Retinal pigment epithelial cell (primary cell): ENCODE data around the gene TRIM40.
"Not testable (repeated sequence)": the region's sequence is repeated elsewhere in the genome, so short reads cannot be mapped to it uniquely, and the experiment has no call there.

Source experiments
- DNase-seq: peaks from one replicate; pipeline ENCODE4 v3.0.0-alpha.2; 2010; ENCODE audit warnings: low read depth
- H3K4me3 ChIP-seq: 2 replicates; pipeline ENCODE4 v1.5.1; 2011; ENCODE audit warnings: mild to moderate bottlenecking, low read length, control low read depth, moderate library complexity
- TF ChIP-seq, protein P1 (sequence below): conservative IDR thresholded peaks from 2 replicates; pipeline ENCODE4 v1.5.1; 2011; ENCODE audit warnings: low read depth, low read length, control low read depth, inconsistent platforms

TRIM40 gene

DNA sequence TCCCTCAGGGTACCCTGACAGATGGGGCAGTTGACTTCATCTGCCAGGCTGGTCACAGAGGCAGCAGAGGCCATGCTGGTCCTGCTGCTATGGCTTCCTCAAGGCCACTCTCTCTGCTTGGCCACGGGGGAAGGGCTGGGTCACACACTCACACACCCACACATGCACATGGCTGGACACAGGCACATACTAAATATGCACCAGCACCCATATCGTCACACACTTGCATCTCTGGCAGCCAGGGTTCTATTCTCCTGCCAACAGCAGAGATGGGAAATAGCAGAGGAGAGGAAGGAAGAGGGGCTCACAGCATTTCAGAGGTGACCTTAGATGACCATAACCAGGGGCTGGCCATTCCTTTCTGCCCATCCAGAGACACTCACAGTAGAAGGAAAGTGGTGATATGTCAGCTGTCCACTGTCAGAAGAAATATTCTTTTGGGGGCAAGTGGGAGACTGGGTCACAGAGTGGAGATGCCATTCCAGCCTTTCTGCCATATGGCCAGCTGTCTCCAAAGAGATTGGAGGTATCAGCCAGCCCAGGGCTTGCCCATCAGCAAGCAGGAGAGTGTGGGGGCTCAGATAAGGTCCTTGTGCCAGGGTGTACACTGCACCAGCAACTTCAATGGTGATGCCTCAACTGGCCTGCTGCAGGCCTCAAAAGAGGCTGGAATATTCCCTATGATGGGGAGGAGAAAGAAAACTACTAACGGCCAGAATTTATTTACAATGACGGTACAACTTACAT is 25.0 kb downstream of the TRIM40 start, which contains the start of gene TRIM10:
TRIM10 (minus strand) TSS at position 427 of the 747 bp plus-strand sequence; CDS start at position 74, 353 bp downstream.
- TF ChIP-seq, protein P1, sequence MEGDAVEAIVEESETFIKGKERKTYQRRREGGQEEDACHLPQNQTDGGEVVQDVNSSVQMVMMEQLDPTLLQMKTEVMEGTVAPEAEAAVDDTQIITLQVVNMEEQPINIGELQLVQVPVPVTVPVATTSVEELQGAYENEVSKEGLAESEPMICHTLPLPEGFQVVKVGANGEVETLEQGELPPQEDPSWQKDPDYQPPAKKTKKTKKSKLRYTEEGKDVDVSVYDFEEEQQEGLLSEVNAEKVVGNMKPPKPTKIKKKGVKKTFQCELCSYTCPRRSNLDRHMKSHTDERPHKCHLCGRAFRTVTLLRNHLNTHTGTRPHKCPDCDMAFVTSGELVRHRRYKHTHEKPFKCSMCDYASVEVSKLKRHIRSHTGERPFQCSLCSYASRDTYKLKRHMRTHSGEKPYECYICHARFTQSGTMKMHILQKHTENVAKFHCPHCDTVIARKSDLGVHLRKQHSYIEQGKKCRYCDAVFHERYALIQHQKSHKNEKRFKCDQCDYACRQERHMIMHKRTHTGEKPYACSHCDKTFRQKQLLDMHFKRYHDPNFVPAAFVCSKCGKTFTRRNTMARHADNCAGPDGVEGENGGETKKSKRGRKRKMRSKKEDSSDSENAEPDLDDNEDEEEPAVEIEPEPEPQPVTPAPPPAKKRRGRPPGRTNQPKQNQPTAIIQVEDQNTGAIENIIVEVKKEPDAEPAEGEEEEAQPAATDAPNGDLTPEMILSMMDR = no peak
- no peak for DNase-seq
- H3K4me3 ChIP-seq = no peak within 1 kb of the TSS

DNA sequence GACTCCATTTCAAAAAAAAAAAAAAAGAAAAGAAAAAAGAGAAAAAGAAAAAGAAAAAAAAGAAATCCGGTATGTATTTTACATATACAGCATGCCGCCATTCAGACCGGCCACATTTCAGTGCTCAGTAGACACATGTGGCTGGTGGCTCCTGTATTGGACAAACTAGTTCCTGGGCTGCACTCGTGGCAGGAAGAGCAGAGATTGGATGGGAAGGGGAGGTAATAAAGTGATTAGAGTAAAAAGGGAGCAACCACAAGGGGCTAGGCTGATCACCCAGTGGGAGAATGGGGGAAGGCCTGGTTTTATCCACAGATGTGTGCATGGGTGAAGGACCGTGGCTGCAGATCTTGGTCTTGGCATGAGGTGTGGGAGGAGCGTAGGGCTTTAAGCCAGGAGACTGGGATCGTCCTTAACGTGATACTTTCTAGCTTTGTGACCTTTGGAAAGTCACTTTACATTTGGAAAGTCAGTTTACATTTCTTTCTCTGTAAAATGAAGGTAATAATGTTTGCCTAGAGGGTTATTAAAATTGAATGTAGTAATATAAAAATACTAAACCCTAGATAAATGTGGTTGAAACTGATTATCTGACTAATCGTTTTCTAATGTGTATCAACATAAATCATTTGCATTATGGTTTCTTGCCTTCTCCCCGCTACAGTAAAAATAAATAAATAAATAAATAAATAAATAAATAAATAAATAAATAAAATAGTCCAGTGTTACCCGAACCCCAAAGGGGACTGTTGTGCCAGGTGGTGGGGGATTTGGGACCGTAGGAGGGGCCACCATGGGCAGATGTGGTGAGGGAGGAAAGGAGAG is 26.5 kb downstream of the TRIM40 start:
- TF ChIP-seq, protein P1 = no peak
- H3K4me3 ChIP-seq = no peak overlapping the region
- no peak for DNase-seq

DNA sequence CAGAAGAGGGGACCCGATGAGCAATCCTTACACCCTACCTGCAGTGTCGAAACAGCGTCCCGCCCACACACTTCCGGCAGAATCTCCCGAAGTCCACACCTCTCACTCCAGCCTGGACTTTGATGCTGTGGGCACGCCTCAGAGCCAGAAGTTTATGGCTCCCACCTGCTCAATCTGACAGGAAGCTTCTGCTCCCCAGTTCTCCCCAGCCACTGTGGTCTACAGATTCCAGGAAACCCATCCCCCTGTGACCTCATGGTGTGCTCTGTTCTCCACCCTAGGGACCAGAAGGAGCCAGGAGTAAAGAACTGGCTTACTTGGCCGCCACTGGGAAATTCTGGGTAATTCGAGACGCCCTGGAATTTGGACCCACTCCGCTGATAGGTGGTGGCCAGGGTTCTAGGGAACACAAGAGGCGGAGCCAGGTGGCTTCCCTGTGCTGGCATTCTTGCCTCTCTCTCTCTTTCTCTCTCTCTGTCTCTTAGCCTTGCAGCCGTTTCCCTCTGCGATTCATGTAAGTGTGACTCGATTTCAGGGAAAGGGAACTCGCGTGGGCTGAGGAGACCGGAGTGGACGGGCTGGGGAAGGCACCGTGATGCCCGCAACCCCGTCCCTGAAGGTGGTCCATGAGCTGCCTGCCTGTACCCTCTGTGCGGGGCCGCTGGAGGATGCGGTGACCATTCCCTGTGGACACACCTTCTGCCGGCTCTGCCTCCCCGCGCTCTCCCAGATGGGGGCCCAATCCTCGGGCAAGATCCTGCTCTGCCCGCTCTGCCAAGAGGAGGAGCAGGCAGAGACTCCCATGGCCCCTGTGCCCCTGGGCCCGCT is 27.4 kb downstream of the TRIM40 start, which contains the start of gene TRIM15:
TRIM15 (plus strand) TSS at position 457 of the 828 bp plus-strand sequence; CDS start at position 596, 139 bp downstream.
- DNase-seq = no peak
- TF ChIP-seq, protein P1 = no peak

DNA sequence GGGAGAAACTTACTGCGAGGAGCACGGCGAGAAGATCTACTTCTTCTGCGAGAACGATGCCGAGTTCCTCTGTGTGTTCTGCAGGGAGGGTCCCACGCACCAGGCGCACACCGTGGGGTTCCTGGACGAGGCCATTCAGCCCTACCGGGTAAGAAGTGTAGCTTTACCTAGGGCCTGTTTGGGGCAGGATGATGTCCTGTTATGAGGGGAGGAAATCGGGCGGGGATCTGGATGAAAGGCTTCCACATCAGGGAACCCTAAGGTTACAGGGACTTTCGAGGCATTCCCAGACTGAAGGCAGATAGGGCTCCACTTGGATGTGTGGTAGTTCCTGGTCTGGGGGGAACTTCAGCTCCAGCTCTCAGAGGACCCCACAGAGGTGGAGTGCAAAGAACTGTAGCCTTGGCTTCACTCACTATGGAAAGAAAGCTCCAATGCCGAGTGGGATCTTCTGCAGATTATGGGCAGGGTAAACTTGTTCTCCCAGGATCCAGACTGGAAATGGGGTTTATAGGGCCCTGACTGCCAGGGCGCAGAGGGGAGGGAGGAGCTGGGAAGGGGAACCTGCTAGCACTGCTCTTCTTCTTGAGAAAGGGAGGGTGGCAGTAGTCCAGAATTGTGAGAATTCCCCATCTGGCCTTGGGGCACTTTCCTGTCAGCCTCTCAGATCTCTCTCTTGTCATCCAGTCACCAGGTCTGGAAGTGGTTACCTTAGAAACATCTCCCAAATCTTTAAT is 28.1 kb downstream of the TRIM40 start:
- TF ChIP-seq, protein P1 = no peak
- no peak overlapping the region for H3K4me3 ChIP-seq
- no peak for DNase-seq

More for the DNA sequence above, 27.4 kb downstream of the TRIM40 start, which contains the start of gene TRIM15:
- H3K4me3 ChIP-seq = no peak within 1 kb of the TSS

DNA sequence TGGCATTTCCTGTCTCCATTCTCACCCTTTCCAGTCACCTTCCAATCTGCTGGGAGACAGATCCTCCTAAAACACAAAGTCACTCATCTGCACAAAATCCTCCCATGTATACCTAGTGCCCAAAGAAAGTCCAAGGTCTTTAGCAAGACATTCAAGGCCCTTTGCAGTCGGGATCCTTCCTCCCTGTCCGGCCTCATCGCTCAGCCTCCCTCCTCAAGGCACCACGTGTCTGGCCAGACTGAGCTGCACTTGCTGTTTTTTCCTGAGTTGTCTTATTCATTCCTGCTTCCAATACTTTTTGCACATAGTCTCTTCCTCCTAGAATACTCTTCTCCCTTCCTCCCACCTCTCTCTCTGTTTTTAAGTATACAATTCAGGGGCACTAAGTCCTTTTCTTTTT is 28.8 kb downstream of the TRIM40 start:
- no peak overlapping the region for H3K4me3 ChIP-seq
- TF ChIP-seq, protein P1 = no peak
- no peak for DNase-seq

DNA sequence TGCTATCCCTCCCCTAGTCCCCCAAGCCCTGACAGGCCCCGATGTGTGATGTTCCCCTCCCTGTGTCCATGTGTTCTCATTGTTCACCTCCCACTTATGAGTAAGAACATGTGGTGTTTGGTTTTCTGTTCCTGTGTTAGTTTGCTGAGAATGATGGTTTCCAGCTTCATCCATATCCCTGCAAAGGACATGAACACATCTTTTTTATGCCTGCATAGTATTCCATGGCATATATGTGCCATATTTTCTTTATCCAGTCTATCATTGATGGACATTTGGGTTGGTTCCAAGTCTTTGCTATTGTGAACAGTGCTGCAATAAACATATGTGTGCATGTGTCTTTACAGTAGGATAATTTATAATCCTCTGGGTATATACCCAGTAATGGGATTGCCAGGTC is 29.3 kb downstream of the TRIM40 start:
- DNase-seq, H3K4me3 ChIP-seq: not testable (repeated sequence)
